ENCODE results near the gene OLIG1. TPM values are rescaled to one million over a fixed set of nuclear protein-coding genes. Genes with fewer than 3 reads are reported as not detected.

Gene OLIG1
- total and polyA plus RNA-seq, 2 donors (not counting 1 experiment from before 2014, with no cell fraction given), result 0.33 TPM; not detected in 1

- Histone ChIP-seq H4K20me1 (ENCODE audit: control insufficient read depth, insufficient read depth, low read length, poor library complexity, severe bottlenecking) (no peaks in the 10 kb centered on the region), H3K27ac (ENCODE audit: low read length in 2 of 2) (no peak overlapping the region), H3K9me3 (ENCODE audit: control extremely low read depth in 1 of 3, control insufficient read depth in 2 of 3, insufficient read depth in 1 of 3, low read length in 2 of 3) (no peaks in the 10 kb centered on the region), H3K27me3 (replicated peaks in 1 of 4; ENCODE audit: control extremely low read depth in 1 of 4, control insufficient read depth in 3 of 4, insufficient read depth in 4 of 4, low read length in 3 of 4) (peaks cover 0 to 10% (median 3%) of the 10 kb centered on the region in 4 experiments), H3K4me1 (ENCODE audit: control insufficient read depth in 2 of 2, insufficient read depth in 2 of 2, low read length in 2 of 2) (no peaks in the 10 kb centered on the region), H3K79me2 (ENCODE audit: control insufficient read depth, insufficient read depth, low read length) (no peaks in the 10 kb centered on the region), H3K4me3 (ENCODE audit: control extremely low read depth in 1 of 5, extremely low read depth in 1 of 5, insufficient read depth in 1 of 5, low read depth in 2 of 5, low read length in 4 of 5) (no peak overlapping the region), H2AFZ (ENCODE audit: insufficient read depth, low read depth, low read length, poor library complexity, severe bottlenecking) (no peak overlapping the region), H3K36me3 (replicated peaks in 1 of 2; ENCODE audit: control extremely low read depth in 1 of 2, control insufficient read depth in 1 of 2, extremely low read depth in 1 of 2, insufficient read depth in 2 of 2, low read length in 1 of 2) (no peaks in the 10 kb centered on the region), H3K9ac (ENCODE audit: low read length) (no peak overlapping the region), H3K4me2 (replicated peaks; ENCODE audit: low read depth, low read length, poor library complexity, severe bottlenecking) (no peak overlapping the region)
- WGBS (ENCODE audit: insufficient coverage), result 93% methylated on average over 14 of the region's 16 CpGs
- TF ChIP-seq CTCF (IDR thresholded peaks at IDR 0.05) (no peak), EZH2 (IDR thresholded peaks at IDR 0.05; ENCODE audit: borderline replicate concordance, insufficient read depth, low read depth, low read length, poor library complexity, severe bottlenecking) (no peak)
- no peaks in the 10 kb centered on the region for H3K4me1 Mint-ChIP-seq
- H3K4me3 Mint-ChIP-seq, result no peak overlapping the region
- ChIA-PET CTCF (no interaction called here), POLR2A (no interaction called here)
- intact Hi-C loops (cut with micrococcal nuclease), result no loop called here
- no peak overlapping the region for H3K27ac Mint-ChIP-seq
- H3K27me3 Mint-ChIP-seq, result peaks cover 64% of the 10 kb centered on the region
- ATAC-seq (ENCODE audit: low read depth) (no peak), DNase-seq (no peak)
- H3K9me3 Mint-ChIP-seq (ENCODE audit: insufficient read depth), result no peaks in the 10 kb centered on the region
These were observed 47.4 kb downstream of the OLIG1 start for GRCh38 chr21:33117101-33117888.

Other genes starting within 250 kb of the OLIG1 start
- gene OLIG2, start 44.2 kb upstream of the OLIG1 start, total RNA-seq, result not detected in 2 replicates
- gene OLIG2, start 44.2 kb upstream of the OLIG1 start, polyA plus RNA-seq, result not detected in 2 replicates
- gene IFNAR2, start 159.8 kb downstream of the OLIG1 start, total RNA-seq, result 45.0 and 52.2 TPM in 2 replicates
- 33.0 and 33.2 TPM in 2 replicates for gene IFNAR2, start 159.8 kb downstream of the OLIG1 start, polyA plus RNA-seq
- gene IL10RB, start 196.2 kb downstream of the OLIG1 start, total RNA-seq, result 32.5 and 35.5 TPM in 2 replicates
- gene IL10RB, start 196.2 kb downstream of the OLIG1 start, polyA plus RNA-seq, result 29.3 and 39.4 TPM in 2 replicates

Data from B cell (primary cell).